Rectal smooth muscle tissue (tissue), 1 donor: ENCODE measurements around the gene PRSS35.
"Not testable (repeated sequence)": the region's sequence is repeated elsewhere in the genome, so short reads cannot be mapped to it uniquely, and the experiment has no call there.

Source experiments
- H3K27ac ChIP-seq: one replicate; pipeline ENCODE4 v1.7.0; 2013; ENCODE audit warnings: low read depth, low read length, inconsistent platforms
- H3K27me3 ChIP-seq: one replicate; pipeline ENCODE4 v1.7.0; 2013; ENCODE audit warnings: low read length; ENCODE audit not compliant: control insufficient read depth, insufficient read depth
- H3K36me3 ChIP-seq: one replicate; pipeline ENCODE4 v1.7.0; 2013; ENCODE audit warnings: low read length; ENCODE audit not compliant: control insufficient read depth, insufficient read depth
- H3K4me1 ChIP-seq: one replicate; pipeline ENCODE4 v1.7.0; 2013; ENCODE audit warnings: low read length; ENCODE audit not compliant: control insufficient read depth, insufficient read depth
- H3K4me3 ChIP-seq: one replicate; pipeline ENCODE4 v1.7.0; 2013; ENCODE audit warnings: low read length
- H3K9ac ChIP-seq: one replicate; pipeline ENCODE4 v1.7.0; 2013; ENCODE audit warnings: low read length

PRSS35 gene

GRCh38 chr6:83481938-83482337 lies 30.4 kb upstream of the PRSS35 start:
- not testable (repeated sequence) for H3K36me3 ChIP-seq, H3K27ac ChIP-seq, H3K27me3 ChIP-seq, H3K4me3 ChIP-seq, H3K9ac ChIP-seq, H3K4me1 ChIP-seq

- Histone ChIP-seq H3K36me3 (no peaks in the 10 kb centered on the region), H3K4me3 (no peak overlapping the region), H3K4me1 (no peaks in the 10 kb centered on the region), H3K9ac (no peak overlapping the region), H3K27ac (no peak overlapping the region), H3K27me3 (no peaks in the 10 kb centered on the region)
Observed at GRCh38 chr6:83488448-83488847, 23.9 kb upstream of the PRSS35 start.

GRCh38 chr6:83488861-83489260 lies 23.5 kb upstream of the PRSS35 start:
- Histone ChIP-seq H3K27ac (no peak overlapping the region), H3K4me1 (no peaks in the 10 kb centered on the region), H3K4me3 (no peak overlapping the region), H3K36me3 (no peaks in the 10 kb centered on the region), H3K9ac (no peak overlapping the region), H3K27me3 (no peaks in the 10 kb centered on the region)

- no peak overlapping the region for H3K4me3 ChIP-seq
- no peaks in the 10 kb centered on the region for H3K27me3 ChIP-seq
- H3K27ac ChIP-seq: no peak overlapping the region
- no peaks in the 10 kb centered on the region for H3K4me1 ChIP-seq
- H3K9ac ChIP-seq: no peak overlapping the region
- H3K36me3 ChIP-seq: no peaks in the 10 kb centered on the region
Observed at GRCh38 chr6:83490217-83490807, 22.0 kb upstream of the PRSS35 start.

GRCh38 chr6:83505356-83505755 lies 7.0 kb upstream of the PRSS35 start:
- no peak overlapping the region for H3K27ac ChIP-seq
- H3K36me3 ChIP-seq: no peaks in the 10 kb centered on the region
- H3K4me3 ChIP-seq: no peak overlapping the region
- no peaks in the 10 kb centered on the region for H3K27me3 ChIP-seq
- no peaks in the 10 kb centered on the region for H3K4me1 ChIP-seq
- H3K9ac ChIP-seq: no peak overlapping the region

GRCh38 chr6:83509441-83509840 lies 2.9 kb upstream of the PRSS35 start:
- Histone ChIP-seq H3K9ac (no peak overlapping the region), H3K4me1 (no peaks in the 10 kb centered on the region), H3K27me3 (no peaks in the 10 kb centered on the region), H3K27ac (no peak overlapping the region), H3K36me3 (no peaks in the 10 kb centered on the region), H3K4me3 (no peak overlapping the region)

GRCh38 chr6:83510791-83511190 lies 1.5 kb upstream of the PRSS35 start:
- H3K27ac ChIP-seq: no peak overlapping the region
- H3K4me1 ChIP-seq: no peaks in the 10 kb centered on the region
- no peaks in the 10 kb centered on the region for H3K27me3 ChIP-seq
- no peaks in the 10 kb centered on the region for H3K36me3 ChIP-seq
- no peak overlapping the region for H3K4me3 ChIP-seq
- H3K9ac ChIP-seq: no peak overlapping the region

GRCh38 chr6:83511266-83511665 lies 1.1 kb upstream of the PRSS35 start:
- H3K4me1 ChIP-seq: no peaks in the 10 kb centered on the region
- no peak overlapping the region for H3K9ac ChIP-seq
- no peak overlapping the region for H3K27ac ChIP-seq
- no peak overlapping the region for H3K4me3 ChIP-seq
- H3K27me3 ChIP-seq: no peaks in the 10 kb centered on the region
- no peaks in the 10 kb centered on the region for H3K36me3 ChIP-seq

GRCh38 chr6:83514466-83514865 lies 2.1 kb downstream of the PRSS35 start:
- Histone ChIP-seq H3K27ac (no peak overlapping the region), H3K4me3 (no peak overlapping the region), H3K4me1 (no peaks in the 10 kb centered on the region), H3K27me3 (no peaks in the 10 kb centered on the region), H3K36me3 (no peaks in the 10 kb centered on the region), H3K9ac (no peak overlapping the region)

GRCh38 chr6:83514866-83515466 lies 2.6 kb downstream of the PRSS35 start:
- no peak overlapping the region for H3K9ac ChIP-seq
- H3K27ac ChIP-seq: no peak overlapping the region
- H3K4me1 ChIP-seq: no peaks in the 10 kb centered on the region
- H3K36me3 ChIP-seq: no peaks in the 10 kb centered on the region
- no peak overlapping the region for H3K4me3 ChIP-seq
- no peaks in the 10 kb centered on the region for H3K27me3 ChIP-seq

- Histone ChIP-seq H3K4me3 (no peak overlapping the region), H3K9ac (no peak overlapping the region), H3K27ac (no peak overlapping the region), H3K36me3 (no peaks in the 10 kb centered on the region), H3K4me1 (no peaks in the 10 kb centered on the region), H3K27me3 (no peaks in the 10 kb centered on the region)
Observed at GRCh38 chr6:83517500-83517899, 5.2 kb downstream of the PRSS35 start.

- no peaks in the 10 kb centered on the region for H3K36me3 ChIP-seq
- H3K27ac ChIP-seq: no peak overlapping the region
- no peak overlapping the region for H3K9ac ChIP-seq
- H3K4me3 ChIP-seq: no peak overlapping the region
- no peaks in the 10 kb centered on the region for H3K27me3 ChIP-seq
- no peaks in the 10 kb centered on the region for H3K4me1 ChIP-seq
Observed at GRCh38 chr6:83518816-83519480, 6.6 kb downstream of the PRSS35 start.
